SHP77 (cell line): ENCODE measurements around the gene PFAS.
A peak's percentile ranks its signal among the peaks of the same experiment; 100 is the strongest.
"Not testable (repeated sequence)": the region's sequence is repeated elsewhere in the genome, so short reads cannot be mapped to it uniquely, and the experiment has no call there.

Source experiments
- DNase-seq, 2 experiments: peaks; one replicate each; lab custom pipeline; 2025; lab: John Stamatoyannopoulos, UW

Gene PFAS

DNA sequence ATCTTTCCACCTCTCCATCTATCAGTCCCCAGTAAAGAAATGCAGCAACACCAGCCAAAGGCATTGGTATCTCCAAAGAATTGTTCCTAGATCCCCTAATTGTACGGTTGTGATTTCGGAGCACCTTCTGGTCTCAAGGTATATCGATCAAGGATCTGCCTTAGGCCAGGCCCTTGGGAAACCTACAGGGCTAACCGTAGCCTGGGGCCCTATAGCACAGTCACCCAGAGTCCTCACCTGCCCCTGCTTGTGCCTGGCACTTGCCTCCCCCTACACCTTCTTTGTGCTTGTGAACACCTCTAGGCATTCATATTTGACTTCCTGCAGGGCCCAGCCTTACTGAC lies 21.9 kb upstream of the PFAS start:
- no peak for DNase-seq

- no peak for DNase-seq
These were observed 17.4 kb upstream of the PFAS start for GRCh38 chr17:8231701-8232100.

DNA sequence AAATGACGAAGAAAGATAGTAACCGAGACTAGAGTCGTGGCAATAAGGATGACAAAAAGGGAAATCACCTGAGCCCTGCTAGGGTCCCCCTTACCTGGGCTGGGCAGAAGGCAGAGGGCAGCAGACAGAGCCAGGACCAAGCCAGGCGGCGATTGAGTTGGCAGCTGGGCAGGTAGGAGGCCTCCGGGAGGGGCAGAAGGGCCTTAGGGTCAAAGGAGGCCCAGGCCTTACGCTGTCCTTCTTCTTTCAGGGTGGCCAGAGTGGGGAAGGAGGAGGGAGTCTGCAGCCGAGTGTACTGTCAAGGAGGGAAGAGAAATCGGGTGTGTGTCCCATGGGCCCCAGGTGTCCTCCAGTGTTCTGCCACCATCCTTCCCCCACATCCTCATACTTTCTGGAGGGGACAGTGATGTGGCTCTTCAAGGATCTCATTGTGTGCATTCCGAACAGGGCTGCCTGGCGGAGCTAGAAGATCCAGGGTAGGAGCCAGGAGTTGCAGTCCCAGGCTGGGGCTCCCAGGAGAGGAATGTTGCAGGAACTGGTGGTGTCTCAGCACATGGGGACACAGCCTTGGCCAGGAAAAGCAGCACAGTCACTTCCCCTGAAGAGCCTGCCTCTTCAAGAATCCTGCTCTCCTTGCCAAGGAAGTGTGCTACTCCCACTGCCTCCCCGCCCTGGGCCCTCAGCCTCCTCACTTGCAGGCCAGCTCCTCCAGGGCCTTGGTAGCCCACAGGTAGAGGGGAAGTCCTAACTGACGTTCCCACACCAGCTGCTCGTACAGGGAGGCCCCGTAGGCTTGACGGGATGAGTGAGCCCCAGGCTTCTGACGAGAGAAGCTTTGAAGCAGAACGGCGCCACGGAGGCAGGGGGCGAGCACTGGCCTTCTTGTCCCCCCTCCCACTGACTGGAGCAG lies 14.5 kb upstream of the PFAS start:
- no peak for DNase-seq

DNA sequence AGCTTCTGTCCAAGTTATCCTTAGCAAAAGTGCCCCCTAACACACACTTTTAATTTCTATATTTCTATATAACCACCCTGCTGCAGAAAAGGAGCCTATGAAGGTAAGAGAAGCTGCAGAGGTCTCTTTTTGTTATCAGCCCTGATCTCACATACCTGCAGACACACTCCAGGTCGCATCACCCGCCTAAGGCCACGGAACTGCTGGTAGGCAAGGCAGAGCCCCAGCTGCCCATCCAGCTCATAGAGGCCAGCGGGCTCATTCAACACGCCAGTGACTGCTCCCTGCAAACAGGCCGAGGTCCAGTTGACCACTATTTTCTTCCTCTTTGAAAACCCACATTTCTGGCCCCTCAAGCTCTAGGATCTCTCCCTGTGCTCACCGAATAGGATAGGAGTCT lies 13.4 kb upstream of the PFAS start:
- DNase-seq = no peak

GRCh38 chr17:8237175-8237574 lies 11.9 kb upstream of the PFAS start:
- DNase-seq = peak; percentile 81 to 89

- peak in 1 of 2 experiments; percentile 28 for DNase-seq
These were observed 11.2 kb upstream of the PFAS start for GRCh38 chr17:8237886-8238285.

DNA sequence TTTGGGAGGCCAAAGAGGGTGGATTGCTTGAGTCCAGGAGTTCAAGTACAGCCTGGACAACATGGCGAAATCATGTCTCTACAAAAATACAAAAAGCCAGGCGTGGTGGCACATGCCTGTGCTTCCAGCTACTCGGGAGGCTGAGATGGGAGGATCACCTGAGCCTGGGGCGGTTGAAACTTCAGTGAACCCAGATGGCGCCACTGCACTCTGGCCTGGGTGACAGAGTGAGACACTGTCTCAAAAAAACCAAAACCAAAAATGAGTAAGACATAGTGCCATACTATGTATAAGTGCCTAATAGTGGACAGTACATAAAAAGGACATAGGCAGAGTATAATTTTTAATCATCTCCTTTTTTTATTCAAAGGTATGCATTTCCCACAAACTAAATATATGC lies 5.3 kb upstream of the PFAS start:
- DNase-seq = no peak

GRCh38 chr17:8244768-8245167 lies 4.3 kb upstream of the PFAS start:
- no peak for DNase-seq

DNA sequence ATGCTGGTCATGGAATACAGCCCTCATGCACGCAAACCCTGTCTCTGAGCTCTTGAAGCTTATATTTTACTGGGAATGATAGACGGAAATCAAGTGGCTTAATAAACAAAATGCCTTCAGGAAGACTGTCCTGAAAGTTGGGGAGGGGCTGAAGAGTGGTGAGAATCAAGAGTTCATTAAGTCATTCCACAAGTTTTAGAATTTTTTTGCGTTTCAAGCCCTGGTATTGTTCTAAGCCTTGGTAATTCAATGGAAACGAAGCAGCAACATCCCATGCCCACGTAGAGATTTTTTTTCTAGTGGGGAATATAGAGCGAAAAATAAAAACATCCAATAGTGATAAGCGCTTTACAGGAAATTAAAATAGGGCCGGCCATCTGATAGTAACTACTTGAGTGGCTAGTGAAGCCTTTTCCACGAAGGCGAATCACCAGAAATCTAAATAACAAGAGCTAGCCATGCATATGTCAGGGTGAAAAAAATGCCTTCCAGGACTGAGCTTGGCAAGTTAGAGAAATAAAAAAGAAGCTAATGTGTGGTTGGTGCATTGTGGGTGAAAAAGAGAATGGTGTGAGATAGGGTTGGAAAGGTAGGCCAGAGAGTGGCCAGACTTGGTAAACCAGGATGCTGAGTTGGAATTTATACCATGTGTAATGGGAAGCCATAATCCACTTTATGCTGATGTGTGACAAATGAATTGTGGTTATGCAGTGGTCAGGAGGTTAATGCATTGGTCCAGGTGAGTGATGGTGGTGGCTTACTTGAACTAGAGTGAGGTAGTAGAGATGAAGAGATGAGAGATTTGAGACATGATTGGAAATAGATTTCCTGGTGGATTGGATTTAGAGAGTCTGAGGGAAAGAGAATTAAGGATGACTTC lies 772 bp downstream of the PFAS start:
- DNase-seq = no peak

DNA sequence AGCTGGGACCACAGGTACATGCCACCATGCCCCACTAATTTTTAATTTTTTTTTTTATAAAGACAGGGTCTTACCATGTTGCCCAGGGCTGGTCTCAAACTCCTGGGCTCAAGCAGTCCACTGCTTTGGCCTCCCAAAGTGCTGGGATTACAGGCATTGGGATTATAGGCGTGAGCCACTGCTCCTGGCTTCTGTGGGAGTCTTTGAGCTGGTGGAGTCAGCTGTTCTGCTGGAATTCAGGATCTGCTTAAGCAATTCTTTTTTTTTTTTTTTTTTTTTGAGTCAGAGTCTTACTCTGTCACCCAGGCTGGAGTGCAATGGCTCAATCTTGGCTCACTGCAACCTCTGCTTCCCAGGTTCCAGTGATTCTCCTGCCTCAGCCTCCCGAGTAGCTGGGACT lies 2.3 kb downstream of the PFAS start:
- DNase-seq = not testable (repeated sequence)

DNA sequence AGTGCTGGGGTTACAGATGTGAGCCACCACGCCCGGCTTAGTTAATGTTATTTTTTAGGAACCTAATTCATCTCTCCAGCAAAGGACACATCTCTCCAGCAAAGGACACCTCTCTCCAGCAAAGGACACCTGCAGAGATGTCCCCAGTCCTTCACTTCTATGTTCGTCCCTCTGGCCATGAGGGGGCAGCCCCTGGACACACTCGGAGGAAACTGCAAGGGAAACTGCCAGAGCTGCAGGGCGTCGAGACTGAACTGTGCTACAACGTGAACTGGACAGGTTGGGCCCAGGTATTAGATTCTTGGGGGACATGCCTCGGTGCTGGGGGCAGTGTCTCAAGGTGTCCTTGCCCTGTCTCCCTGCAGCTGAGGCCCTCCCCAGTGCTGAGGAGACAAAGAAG lies 4.7 kb downstream of the PFAS start:
- DNase-seq = peak; percentile 39 to 50

- no peak for DNase-seq
These were observed 5.8 kb downstream of the PFAS start for GRCh38 chr17:8254881-8255280.

DNA sequence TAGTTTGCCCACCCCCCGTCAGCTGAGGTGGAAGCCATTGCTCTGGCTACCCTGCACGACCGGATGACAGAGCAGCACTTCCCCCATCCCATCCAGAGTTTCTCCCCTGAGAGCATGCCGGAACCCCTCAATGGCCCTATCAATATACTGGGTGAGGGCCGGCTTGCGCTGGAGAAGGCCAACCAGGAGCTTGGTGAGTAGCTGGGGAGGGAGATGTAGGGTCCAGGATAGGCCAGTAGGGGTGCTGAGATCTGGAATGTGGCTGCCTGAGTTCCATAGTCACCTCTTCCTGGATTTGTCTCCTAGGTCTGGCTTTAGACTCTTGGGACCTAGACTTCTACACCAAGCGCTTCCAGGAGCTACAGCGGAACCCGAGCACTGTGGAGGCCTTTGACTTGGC lies 6.4 kb downstream of the PFAS start:
- DNase-seq = no peak

GRCh38 chr17:8256291-8256690 lies 7.2 kb downstream of the PFAS start:
- DNase-seq = no peak

DNA sequence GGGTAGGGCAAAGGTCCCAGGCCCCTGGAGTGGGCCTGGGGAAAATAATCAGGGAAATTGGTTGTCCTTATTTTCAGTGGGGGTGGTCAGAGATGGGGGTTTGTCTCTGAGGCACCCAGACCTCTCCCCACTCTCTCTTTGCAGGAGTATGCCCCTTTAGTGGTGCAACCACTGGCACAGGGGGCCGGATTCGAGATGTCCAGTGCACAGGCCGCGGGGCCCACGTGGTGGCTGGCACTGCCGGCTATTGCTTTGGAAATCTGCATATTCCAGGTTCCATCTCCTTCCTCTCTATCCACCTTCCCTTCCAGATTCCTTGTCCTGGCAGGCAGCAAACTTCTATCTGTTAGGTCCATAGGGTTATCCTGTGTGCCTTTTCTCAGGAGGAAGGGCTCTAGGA lies 7.6 kb downstream of the PFAS start:
- DNase-seq = no peak

DNA sequence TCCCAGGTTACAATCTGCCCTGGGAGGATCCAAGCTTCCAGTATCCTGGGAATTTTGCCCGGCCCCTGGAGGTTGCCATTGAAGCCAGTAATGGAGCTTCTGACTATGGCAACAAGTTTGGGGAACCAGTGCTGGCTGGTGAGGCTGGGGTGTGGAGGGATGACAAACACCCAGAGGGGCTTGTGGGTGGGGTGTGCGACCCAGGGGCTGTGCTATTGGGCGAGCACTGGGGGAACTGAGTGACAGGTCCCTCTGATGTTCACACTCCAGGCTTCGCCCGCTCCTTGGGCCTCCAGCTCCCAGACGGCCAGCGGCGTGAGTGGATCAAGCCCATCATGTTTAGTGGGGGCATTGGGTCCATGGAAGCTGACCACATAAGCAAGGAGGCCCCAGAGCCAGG lies 8.7 kb downstream of the PFAS start:
- DNase-seq = no peak

DNA sequence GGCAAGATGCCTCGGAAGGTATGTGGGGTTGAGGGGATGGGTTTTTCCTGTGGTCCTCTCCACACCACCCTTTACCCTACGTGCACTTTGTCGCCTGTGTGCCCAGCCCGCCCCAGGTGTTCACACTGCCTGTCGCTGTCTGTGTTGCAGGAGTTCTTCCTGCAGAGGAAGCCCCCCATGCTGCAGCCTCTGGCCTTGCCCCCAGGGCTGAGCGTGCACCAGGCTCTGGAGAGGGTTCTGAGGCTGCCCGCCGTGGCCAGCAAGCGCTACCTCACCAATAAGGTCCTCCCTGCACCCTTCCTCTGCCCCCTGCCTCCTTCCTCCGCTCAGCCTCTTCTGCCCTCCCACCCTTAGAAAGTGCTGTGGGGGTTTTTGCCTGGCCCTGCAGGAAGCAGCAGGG lies 15.2 kb downstream of the PFAS start:
- DNase-seq = no peak

DNA sequence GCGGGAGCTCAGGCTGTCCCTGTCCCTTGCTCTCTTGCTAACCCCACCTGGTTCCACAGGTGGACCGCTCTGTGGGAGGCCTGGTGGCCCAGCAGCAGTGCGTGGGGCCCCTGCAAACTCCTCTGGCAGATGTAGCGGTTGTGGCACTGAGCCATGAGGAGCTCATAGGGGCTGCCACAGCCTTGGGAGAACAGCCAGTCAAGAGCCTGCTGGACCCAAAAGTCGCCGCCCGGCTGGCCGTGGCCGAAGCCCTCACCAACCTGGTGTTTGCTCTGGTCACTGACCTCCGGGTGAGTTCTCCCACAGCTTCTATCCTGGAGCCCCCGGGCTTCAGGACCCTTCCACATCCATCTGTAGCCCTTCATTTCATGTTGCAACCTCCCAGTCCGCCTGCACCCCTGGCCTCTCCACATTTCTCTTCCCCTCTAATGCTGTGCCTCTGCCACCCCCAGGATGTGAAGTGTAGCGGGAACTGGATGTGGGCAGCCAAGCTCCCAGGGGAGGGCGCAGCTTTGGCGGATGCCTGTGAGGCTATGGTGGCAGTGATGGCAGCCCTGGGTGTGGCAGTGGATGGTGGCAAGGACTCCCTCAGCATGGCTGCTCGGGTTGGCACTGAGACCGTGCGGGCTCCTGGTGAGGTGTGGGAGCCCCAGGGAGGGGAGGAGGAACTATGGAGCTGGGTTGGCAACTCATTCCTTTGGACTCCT lies 15.9 kb downstream of the PFAS start:
- no peak for DNase-seq

- no peak for DNase-seq
These were observed 17.8 kb downstream of the PFAS start for GRCh38 chr17:8266648-8267479.

GRCh38 chr17:8267480-8268147 lies 18.5 kb downstream of the PFAS start:
- DNase-seq = no peak
